SU-DHL-6 (cell line): ENCODE results near the gene LRRC28.

ENCODE experiments used
- CTCF ChIP-seq: fragments of 200-600 bp; sonication (generic); IDR thresholded peaks from one replicate; pipeline ENCODE4 v1.5.1; 2017; ENCODE audit warnings: antibody characterized with exemption, mild to moderate bottlenecking, low read length, moderate library complexity; ENCODE audit not compliant: insufficient read depth, poor library complexity, severe bottlenecking
- EZH2phosphoT487 ChIP-seq: fragments of 200-600 bp; sonication (generic), shearing (Covaris generic); conservative IDR thresholded peaks from 2 replicates; pipeline ENCODE4 v1.6.1; 2018; ENCODE audit warnings: mild to moderate bottlenecking, antibody characterized with exemption, low read length, moderate library complexity, mixed read lengths

- TF ChIP-seq CTCF (no peak), EZH2phosphoT487 (no peak)
Observed at GRCh38 chr15:99315636-99316035, 64.4 kb downstream of the LRRC28 start.
